GM18502 (cell line): ENCODE results near the gene PPT2.

Experiments used
- ATAC-seq: cut with Tn5 transposase; IDR thresholded peaks from one replicate; pipeline ENCODE4 v1.9.1; 2021; ENCODE audit warnings: mild to moderate bottlenecking; ENCODE audit not compliant: unreplicated experiment, poor library complexity

PPT2 gene

GRCh38 chr6:32153564-32154513 is at the start of gene PPT2:
Gene PPT2, plus strand, starts transcription at chr6:32154141. Its CDS starts 454 bp downstream, at chr6:32154595.
- ATAC-seq, result no peak

DNA sequence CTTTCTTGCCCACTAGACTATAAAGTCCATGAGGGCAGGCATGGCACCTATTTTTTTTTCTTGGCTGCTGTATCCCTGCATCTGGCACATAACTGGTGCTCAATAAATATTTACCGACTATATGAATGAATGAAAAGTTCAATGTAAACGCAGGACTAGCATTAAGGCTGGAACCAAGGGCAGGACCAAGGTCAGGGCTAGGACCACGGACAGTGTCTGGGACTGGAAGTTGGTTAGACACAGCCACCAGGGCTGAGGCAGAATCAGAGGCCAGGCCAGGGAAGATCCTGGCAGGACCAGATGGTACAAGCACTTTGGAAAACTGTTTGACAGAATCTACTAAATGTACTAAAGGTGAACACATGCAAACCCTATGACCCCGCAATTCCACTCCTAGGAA is 48.5 kb upstream of the PPT2 start:
- no peak for ATAC-seq

- no peak for ATAC-seq
These were observed 46.5 kb upstream of the PPT2 start for GRCh38 chr6:32107406-32107805.

DNA sequence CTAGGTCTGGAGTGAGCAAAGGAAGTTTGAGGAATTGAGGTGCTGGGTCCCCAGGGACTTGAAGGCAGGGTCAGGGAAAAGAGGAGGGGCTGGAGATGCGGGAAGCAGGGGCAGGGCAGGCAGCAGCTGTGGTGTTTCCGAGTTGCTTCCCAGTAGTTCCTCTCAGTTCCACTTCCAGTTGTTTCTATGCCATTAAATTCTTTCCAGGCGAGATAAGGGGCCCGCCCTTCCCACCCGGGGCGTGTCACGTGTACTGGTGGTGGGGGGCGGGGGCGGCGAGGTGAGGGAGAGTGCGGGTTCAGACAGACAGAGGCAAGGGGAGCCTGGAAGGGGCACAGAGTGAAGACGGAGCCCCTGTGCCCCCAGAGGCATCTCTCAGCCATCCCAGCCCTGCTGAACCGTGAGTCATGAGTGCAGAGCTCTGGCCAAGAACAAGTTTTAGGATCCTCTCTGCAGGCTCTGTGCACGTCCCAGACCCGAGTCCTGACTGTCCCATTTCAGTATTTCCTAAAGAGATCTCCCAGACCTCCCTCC is 45.8 kb upstream of the PPT2 start:
- ATAC-seq, result no peak

DNA sequence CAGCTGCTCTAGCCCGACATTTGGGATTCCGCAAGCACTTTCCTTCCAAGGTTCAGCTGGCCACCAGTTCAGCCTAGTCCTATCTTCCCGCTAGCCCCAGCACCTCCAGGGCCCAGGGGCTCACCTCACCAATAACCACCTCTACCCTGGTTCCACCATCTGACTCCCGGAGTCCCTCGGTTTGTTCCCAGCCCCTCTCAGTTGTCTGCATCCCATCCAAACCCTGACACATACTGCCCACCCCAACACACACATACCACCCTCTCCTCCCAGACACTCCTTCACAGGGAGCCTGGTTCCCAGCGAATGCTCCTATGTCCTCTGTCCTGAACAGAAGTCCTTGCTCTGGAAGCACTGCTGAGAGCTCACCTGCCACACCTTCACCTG is 45.2 kb upstream of the PPT2 start:
- no peak for ATAC-seq

DNA sequence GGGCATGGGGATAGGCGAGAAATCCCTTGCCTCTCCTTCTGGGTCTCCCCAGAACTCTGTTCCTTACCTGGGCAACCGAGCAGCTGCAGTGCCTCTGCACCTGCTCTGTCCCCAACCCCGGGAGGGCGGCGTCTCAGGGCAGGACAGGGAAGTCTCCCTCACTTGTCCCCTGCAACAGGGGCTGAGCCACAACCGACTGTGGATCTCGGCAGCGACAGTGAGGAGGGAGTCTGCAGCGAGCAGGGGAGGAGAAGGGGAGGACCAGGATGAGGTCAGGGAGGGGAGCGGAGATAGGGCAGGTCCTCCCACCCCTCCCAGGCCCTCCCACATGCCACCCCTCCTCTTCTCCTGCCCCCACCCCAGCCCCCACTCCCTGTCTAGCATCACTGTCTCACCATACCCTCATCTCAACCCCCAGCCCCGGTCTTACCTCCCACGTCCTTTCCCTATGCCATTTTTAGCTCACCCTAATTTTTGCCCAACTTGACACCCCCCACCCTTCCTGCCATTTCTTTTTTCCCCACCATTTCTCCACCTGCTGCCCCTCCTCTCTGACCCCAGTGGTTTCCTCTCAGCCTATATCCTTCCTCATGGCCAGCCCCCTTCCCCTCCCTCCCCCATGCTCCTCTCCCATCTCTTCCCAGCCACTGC is 44.7 kb upstream of the PPT2 start, which contains the start of gene TNXB:
Gene TNXB (minus strand): TSS at position 225 of the 651 bp plus-strand sequence. CDS start 11,140 bp downstream, outside the sequence.
- no peak for ATAC-seq

GRCh38 chr6:32109765-32110160 is 44.2 kb upstream of the PPT2 start:
- no peak for ATAC-seq

DNA sequence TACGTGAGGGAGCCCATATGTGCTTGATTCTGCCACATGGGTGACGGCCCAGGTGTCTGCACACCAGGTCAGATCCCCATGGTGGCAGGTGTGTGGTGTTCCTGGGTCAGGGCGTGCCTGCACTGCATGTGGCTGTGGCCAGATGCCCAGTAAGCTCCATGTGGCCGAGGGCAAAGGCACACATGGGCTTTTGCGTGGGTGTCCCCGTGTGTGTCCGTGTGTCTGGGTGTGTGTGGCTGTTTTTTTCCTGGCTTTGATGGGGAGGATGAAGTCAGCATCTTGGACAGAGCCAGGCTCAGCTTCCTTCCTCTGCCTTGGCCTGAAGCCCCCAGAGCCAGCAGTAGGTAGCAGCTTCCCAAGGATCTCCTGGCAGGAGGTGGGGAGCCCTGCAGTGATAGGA is 43.3 kb upstream of the PPT2 start:
- no peak for ATAC-seq

DNA sequence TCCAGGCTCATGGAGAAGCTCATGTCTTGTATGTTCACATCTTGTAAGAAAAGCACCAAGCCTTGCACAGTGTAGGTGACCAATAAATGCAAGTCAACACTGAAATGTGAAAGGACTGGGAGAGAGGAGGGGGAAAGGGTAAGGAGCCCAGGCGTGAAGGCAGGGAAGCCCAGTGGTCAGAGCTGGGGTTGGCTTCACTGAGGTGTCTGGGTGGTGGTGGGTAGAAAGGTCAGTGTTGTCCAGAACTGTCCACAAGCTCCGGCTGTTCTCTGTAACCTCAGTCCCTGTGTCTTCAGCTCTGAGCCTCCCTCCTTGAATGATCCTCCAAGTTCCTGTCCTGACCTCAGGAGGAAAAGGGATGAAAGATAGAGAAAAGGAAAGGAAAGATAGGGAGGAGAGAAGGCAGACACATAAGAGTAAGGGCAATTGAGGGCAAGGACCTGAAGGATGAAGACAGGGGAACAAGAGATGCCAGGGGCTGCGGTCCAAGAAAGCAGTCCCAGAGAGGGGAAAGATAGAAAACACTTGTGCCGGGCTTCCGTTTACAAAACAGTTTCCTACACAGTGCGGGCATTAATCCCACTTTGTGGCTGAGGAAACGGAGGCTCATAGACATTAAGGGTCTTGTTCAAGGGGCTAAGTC is 42.4 kb upstream of the PPT2 start:
- ATAC-seq, result no peak

DNA sequence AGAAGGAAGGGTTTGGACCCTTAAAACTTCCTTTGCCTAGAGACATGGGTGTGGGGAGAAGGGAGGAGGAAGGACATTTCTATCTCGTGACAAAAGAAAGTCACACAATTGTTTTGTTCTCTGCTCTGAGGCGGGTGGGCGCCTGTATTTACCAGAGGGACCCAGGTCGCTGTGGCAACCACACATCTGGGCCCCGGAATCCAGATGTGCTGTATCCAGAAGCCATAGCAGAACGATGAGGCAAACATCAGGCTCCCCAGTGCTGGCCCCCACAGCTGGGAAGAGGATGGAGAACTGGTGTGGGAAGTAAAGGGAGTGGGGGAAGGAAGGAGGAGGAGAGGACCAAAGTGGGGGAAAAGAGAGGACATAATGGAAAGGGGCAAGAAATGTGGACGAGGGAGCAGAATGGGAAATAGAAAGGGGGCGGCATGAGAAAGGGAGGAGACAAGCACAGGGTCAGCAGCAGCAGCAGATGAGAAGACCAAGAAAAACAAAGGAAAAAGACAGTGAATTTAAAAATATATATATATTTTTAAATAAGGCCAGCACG is 41.4 kb upstream of the PPT2 start:
- ATAC-seq, result no peak

DNA sequence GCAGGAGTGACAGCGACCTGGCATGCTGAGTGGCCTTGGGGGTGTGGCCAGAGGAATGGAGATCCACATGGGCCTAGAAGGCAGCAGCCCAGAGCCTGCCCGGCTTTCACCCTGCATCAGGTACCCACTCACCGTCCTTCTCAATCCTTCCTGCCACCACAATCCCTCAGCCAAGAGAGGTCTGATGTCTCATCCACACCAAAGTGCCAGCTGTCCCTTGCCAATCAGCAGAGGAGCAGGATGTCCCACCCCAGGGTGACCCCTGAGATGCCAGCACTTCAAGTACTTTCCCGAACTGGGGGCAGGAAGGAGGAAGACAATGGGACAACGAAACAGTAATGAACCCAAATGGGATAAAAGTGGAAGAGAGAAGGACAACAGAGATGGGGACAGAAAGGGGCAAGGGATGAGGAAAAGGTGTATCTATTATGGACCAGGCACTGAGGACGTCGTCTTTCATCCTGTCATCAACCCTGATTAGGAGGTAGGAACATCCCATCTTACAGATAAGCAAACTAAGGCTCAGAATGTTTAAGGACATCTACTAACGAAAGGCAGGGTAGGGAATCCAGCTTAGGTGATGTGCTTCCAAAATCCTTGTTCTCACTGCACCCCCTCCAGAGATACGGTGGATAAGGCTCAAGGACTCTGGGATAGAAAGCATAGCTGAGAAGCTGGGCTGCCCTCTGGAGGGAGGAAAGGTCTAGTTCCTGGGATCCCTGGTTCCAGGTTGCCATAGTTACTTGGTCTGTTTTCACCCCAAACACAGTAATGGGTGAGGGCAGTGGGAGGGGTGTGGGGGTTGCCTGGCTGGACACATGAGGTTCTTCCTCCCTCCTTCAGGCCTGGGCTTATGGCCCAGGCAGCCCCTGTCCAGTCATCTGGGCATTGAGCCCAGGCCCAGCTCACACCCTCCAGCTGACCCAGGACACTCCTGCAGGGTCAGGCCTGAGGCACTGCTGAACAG is 40.3 kb upstream of the PPT2 start:
- ATAC-seq, result no peak

GRCh38 chr6:32114796-32115195 is 39.1 kb upstream of the PPT2 start:
- no peak for ATAC-seq

GRCh38 chr6:32115623-32116022 is 38.3 kb upstream of the PPT2 start:
- ATAC-seq, result no peak

GRCh38 chr6:32116674-32117073 is 37.3 kb upstream of the PPT2 start:
- ATAC-seq, result no peak

GRCh38 chr6:32117461-32117860 is 36.5 kb upstream of the PPT2 start:
- ATAC-seq, result no peak

DNA sequence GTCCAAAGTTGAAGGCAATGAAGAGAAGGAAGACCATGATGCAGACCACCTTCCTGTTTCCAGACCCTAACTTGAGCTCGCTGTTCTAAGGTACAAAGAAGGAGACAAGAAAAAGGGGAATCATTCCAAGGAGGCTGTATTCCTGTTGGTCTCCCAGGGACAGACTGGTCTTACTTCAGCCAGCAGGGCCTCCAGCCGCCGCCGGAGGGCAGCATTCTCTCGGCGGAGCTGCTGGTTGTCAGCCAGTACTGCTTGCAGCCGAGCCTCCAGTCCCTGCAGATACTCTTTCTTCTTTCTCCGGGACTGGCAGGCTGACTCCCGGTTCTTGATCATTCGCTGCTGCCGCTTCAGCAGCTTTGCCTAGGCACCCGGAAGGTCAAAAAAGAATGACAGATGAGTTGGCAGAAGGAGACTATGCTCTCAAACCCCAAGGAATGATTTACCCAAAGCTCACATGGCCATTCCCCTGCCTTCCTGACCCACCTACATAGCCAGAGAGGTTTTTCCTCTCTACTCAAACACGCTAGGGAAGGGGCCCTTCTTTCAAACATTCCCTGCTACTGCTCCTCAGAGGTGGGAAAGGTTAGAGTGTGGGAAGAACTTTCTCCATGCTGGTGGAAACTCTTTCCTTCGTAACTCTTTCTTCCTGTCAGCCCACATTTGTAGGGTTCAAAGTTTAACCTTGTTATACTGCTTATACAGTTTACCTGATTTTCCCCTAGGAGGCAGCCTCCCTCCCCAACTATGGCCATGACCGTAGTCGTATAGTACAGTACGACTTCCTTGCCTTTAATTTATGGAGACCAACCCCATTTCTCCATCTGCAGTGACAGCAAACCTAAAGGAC is 34.9 kb upstream of the PPT2 start:
- ATAC-seq, result no peak

DNA sequence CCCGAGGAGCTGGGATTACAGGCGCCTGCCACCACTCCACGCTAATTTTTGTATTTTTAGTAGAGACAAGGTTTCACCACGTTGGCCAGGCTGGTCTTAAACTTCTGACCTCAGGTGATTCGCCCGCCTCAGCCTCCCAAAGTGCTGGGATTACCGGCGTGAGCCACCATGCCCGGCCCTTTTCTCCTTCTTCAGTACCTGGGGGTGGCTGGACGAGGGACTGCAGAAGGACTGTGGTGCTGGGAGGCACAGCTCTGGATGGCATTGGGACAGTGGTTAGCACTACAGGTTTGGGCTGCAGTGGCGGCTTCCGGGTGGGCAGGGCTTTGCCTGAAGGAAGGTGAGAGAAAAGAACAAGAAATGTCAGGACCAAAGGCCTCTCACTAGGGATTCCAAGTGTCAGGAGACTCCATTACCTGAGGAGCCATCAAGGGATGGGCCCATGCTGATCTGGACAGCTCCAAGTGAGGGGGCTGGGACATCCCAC is 33.3 kb upstream of the PPT2 start:
- ATAC-seq, result no peak

DNA sequence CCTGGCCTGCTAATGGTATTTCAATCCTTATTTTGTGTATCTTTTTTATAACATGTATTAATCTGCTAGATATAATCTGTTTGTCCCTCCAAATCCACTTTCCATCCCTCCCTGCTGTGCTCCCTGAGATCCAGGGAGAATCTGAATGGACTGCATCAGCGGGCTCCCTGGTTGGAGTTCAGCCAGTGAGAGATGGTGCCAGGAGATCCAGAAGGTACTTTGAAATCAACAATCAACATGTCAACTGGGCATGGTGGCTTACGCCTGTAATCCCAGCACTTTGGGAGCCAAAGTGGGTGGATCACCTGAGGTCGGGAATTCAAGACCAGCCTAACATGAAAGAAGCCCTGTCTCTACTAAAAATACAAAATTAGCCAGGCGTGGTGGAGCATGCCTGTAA is 30.3 kb upstream of the PPT2 start:
- no peak for ATAC-seq
